ENCODE measurements around the gene CFAP100.

Gene CFAP100

GRCh38 chr3:126461450-126462070 lies 66.9 kb downstream of the CFAP100 start:
- DNase-seq (ENCODE audit: low read depth in 2 of 2) = no peak

GRCh38 chr3:126463521-126463920 lies 68.8 kb downstream of the CFAP100 start:
- no peak for DNase-seq (ENCODE audit: low read depth in 2 of 2)

GRCh38 chr3:126464093-126464492 lies 69.4 kb downstream of the CFAP100 start:
- DNase-seq (ENCODE audit: low read depth in 2 of 2) = no peak

GRCh38 chr3:126464494-126464893 lies 69.8 kb downstream of the CFAP100 start:
- DNase-seq (ENCODE audit: low read depth in 2 of 2) = no peak

GRCh38 chr3:126464997-126465396 lies 70.3 kb downstream of the CFAP100 start:
- no peak for DNase-seq (ENCODE audit: low read depth in 2 of 2)

- no peak for DNase-seq (ENCODE audit: low read depth in 2 of 2)
Measured at GRCh38 chr3:126465928-126466544, 71.3 kb downstream of the CFAP100 start.

- no peak for DNase-seq (ENCODE audit: low read depth in 2 of 2)
Measured at GRCh38 chr3:126466886-126467610, 72.3 kb downstream of the CFAP100 start.

GRCh38 chr3:126467611-126467955 lies 72.9 kb downstream of the CFAP100 start:
- DNase-seq (ENCODE audit: low read depth in 2 of 2) = no peak

GRCh38 chr3:126468028-126468891 lies 73.6 kb downstream of the CFAP100 start:
- no peak for DNase-seq (ENCODE audit: low read depth in 2 of 2)

GRCh38 chr3:126469479-126469878 lies 74.8 kb downstream of the CFAP100 start:
- no peak for DNase-seq (ENCODE audit: low read depth in 2 of 2)

GRCh38 chr3:126472277-126473006 lies 77.7 kb downstream of the CFAP100 start:
- DNase-seq (ENCODE audit: low read depth in 2 of 2) = no peak

- DNase-seq (ENCODE audit: low read depth in 2 of 2) = no peak
Measured at GRCh38 chr3:126473292-126474168, 78.8 kb downstream of the CFAP100 start.

- DNase-seq (ENCODE audit: low read depth in 2 of 2) = peak; percentile 10 to 17
Measured at GRCh38 chr3:126474498-126475412, 80.0 kb downstream of the CFAP100 start.

GRCh38 chr3:126475413-126476114 lies 80.9 kb downstream of the CFAP100 start, which contains the start of gene ZXDC:
TSS of gene ZXDC (minus strand) at chr3:126475891. CDS start at chr3:126475865, 26 bp downstream.
- DNase-seq (ENCODE audit: low read depth in 2 of 2) = peak; percentile 91 to 92

GRCh38 chr3:126476166-126477060 lies 81.7 kb downstream of the CFAP100 start:
- peak in 1 of 2 donors; percentile 17 for DNase-seq (ENCODE audit: low read depth in 2 of 2)

GRCh38 chr3:126477061-126477380 lies 82.3 kb downstream of the CFAP100 start:
- DNase-seq (ENCODE audit: low read depth in 2 of 2) = no peak

GRCh38 chr3:126478581-126479310 lies 84.0 kb downstream of the CFAP100 start:
- no peak for DNase-seq (ENCODE audit: low read depth in 2 of 2)
